IPS DF 4.7 (cell line): ENCODE measurements around the gene APBA2.

ENCODE experiments used
- DNase-seq: peaks from one replicate; pipeline ENCODE4 v3.0.0-alpha.2; 2013; ENCODE audit warnings: low spot score; ENCODE audit errors: extremely low read depth

Gene APBA2

DNA sequence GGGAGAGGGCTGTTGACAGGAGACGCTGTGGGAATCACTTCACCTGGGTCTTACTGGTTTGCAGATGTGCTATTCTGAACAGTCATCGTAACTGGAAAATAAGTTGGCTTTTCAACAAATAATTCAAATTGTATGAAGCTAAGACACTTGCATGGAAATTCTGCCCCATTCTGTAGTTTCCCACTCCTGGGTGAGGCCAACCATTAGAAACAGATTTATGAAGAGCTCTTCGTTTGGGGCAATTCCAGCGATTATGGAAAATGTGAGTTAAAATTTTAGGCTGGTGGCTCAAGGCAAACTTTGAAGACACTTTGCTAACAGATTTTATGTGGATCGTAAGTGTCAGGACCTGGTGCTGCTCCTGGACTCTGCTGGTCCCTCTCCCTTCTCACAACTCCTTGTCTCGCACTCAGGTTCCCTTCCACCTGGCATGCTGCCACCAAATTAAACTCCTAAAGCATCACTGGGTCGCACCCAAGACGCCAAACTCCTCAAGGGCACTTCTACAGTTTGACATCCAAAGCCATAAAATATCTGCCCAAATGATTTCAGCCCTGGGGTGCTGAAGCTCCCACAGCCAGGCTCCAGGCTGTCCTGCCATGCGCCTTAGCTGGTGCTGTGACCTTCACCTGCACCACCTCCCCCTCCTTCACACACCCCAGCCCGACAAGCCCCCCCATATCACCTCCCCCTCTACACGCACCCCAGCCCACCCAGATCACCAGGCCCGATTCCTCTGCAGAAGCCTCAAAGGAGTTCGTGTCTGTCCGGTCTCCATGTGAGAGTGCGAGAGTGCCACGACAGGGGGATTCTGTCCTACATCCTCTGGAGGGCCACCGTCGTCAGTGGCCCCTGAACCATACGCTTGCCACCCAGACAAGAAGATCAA lies 245.4 kb downstream of the APBA2 start:
- DNase-seq = no peak

DNA sequence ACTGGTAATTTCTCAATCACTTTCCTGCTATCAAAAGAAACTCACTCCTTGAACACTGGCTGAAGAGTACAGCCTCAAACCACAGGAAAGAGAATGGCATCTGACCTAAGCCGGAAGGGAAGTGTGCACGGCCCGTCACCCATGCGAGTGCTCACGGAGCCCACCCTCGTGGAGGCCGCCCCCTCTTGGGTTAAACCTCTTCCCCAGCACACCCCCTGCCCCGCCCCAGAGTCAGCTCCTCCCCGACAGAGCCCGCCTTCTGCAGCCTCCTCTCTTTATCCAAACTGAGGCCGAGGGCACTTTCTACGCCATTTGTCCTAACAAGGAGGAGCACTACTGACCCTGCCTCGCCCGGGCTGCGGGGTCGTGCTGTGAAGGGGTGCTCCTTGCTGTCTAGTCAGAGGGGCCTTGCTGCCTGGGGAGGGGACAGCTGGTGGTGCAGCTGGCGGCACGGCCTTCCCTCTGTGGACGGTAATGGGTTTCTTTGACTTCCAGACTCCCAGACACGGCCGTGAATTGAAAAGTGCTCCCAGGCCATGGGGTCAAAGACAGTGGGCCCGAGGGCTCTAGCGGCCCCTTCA lies 246.2 kb downstream of the APBA2 start:
- no peak for DNase-seq

DNA sequence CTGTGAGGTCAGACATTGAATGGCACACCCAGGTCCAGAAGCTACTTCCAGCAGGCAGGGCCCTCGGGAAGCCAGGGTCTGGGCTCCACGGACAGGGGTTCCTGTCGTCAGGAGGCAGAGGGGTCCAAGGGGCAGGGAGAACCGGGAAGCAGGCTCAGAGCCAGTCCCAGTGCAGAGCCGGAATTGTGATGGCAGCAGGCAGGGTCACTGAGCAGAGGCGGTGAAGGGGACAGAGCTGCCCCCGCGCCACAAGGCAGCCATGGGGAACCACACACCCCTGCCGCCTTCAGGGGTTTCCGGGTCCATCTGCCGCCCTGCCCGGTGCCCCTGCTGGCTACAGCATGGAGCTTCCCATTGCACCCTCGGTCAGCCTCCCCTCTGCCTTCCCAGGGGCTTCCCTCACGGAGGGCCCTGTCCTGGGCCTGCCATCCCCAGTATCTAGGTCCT lies 247.0 kb downstream of the APBA2 start:
- no peak for DNase-seq

DNA sequence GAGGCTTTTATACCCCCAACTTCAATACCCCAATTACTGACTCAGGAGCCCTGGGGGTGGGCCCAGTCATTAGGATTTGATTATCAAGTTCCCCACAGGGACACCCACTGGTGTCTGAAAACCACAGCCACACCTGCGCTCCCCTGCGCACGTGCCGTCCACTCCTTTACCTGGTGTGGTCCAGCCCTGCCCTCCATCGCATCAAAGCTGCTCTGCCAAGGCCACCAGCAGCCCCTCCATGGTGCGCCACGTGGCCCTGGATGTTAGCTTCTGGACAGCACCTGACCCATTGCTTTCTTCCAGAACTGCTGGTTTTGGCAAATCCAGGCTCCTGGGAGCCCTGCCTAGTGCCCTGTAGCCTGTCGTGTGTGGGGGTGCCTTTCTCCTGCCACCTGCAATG lies 247.5 kb downstream of the APBA2 start:
- no peak for DNase-seq

DNA sequence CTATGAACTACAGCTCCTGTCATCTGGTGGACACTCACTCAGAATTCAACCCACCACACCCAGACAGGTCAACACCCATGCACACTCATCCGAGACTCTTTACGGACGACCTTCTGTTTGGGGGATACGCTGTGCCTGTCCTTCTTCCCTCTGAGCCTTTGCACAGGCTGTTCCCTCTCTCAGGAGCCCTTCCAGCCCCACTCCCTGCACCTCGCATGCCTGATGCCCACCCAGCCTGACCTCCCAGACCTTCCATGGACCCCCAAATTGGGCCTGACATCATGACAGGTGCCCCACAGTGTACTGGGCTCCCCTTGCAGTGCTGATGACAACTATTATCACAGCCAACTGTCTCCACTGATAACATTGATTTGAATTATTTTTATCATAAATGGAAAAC lies 248.0 kb downstream of the APBA2 start:
- DNase-seq = no peak

DNA sequence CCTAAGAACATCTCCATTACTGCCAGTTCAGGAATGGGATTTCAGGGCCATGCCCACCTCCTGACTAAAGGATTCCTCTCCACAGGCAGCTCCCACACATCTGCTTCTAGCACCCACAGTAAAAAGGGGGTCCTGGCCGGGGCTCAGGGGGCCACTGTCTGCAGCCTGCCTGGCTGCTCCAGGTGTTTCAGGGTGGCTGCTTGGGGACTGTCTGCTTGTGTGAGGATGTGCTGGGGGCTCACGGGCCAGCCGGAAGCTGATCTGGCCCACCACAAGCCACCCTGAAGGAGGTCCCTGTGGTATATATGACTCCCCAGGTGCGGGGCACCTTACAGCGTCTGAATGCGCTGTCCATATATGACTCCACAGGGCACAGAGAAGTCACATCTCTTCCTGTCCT lies 248.5 kb downstream of the APBA2 start:
- no peak for DNase-seq

DNA sequence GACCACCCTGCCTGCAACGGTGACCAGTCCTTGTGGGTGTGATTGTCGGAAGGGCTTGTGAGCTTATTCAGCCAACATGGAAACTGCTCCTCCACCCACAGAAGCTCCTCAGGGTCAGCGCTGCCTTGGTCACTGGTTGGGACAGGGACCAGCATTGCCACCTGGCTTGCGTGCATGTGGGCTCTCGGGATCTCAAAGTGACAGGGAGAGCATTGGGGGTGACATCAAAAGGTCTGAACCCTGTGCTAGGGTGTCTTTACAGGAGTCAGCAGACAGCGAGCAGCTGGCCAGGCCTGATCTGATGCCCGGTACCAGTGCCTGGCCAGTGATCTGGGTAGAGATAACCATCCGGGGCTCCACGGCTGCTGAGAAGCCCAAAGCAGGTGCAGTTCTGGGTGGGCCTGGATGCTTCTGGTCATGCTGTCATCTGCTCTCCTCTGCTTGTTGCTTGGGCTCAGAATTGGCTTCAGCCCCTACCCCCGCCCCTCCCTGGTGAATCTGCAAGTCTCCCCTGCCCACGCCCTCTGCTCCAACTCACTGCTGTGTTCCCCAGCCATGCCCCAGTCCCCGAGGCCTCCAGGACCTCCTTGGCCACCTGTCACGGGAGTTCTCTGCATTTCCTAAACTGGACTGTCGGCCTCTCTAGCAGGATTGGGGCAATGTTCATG lies 249.0 kb downstream of the APBA2 start:
- no peak for DNase-seq

DNA sequence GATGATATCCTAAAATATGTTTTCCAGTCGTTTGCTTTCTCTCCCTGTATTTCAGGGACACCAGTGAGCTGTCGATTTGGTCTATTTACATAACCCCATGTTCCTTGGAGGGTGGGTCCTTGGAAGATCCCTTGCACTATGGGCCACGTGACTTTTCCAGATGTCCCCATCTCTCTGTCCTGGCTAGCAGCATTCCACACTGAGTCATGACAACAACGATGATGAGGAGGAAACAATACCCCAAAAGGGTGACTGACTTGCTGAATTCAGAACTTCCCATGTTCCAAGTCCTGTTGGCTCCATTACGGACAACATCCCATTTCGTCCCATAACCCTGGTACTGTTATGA lies 249.5 kb downstream of the APBA2 start:
- no peak for DNase-seq

DNA sequence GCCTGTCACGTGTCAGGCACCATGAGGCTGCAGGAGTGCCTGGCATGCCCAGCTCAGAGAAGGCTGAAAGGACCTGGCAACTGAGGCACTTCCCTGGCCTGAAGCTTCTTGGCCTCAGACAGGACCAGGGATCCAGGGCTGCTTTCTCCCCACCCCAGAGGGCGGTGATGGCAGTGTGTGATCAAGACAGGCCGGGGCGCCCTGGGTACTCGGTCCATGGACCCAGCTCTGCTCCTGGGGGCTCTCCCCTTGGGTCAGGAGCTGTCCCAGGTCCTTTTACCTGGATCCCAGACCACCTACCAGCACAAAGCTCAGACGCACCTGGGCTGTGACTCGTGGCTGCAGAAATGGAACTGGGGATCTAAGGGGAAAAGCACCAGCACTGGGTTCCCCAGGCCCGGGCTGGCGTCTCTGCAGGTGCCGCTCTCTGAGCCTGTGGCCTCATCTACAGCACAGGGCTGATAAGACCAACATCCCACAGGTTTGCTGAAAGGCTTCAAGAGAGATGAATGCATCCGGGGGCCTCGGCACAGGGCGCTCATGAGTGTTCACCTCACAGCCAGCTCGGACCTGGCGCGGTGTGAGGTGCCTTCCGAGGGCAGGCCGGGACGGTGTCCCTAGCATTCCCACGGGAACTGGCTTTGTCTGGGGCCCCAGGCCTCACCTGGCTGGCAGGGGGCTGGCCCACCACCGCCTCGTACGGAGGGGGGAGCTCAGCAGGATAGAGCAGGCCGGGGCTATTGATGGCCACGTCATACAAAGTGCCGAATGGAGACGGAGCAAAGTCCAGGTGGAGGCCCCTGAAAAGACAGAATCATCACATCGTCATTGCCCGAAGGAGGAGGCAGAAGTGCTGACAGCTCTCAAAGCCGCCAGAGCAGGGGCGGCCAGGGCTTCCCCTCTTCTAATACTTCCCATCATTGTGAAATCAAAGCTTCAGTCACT lies 250.2 kb downstream of the APBA2 start:
- no peak for DNase-seq

DNA sequence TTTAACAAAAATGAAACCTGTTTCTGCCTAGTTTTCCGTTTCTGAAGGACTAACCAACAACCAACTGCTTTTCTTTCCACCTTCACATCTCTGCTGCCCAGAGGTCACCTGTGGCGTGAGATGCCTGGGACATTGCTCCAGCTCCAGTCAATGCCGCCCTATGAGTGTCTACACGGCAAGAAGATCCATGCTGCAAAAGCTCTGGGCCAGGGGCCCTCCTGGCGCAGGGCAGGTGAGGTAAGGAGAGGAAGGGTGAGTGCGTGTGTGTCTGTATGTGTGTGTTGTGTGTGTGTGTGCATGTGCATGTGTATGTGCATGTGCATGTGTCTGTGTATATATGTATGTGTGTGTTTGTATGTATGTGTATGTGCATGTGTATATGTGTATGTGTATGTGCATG lies 252.5 kb downstream of the APBA2 start:
- DNase-seq = no peak

DNA sequence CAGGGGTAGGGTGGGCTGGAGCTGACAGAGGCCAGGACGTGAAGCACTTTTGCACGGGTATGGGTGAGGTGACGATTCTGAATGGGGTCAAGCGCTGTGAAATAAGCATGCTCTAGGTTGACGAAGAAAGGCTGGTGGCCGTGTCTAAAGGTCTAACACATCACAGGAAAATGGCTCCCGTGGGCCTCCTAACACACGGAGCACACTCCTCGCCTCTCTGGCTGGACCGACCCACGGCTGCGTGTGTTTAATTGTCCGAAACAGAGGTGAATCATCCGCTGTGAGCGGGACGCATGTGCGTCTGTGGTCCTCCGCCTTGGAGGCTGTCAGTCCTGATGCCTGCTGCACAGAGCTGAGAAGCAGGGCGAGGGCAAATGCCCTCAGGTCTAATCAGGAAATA lies 253.3 kb downstream of the APBA2 start:
- no peak for DNase-seq

DNA sequence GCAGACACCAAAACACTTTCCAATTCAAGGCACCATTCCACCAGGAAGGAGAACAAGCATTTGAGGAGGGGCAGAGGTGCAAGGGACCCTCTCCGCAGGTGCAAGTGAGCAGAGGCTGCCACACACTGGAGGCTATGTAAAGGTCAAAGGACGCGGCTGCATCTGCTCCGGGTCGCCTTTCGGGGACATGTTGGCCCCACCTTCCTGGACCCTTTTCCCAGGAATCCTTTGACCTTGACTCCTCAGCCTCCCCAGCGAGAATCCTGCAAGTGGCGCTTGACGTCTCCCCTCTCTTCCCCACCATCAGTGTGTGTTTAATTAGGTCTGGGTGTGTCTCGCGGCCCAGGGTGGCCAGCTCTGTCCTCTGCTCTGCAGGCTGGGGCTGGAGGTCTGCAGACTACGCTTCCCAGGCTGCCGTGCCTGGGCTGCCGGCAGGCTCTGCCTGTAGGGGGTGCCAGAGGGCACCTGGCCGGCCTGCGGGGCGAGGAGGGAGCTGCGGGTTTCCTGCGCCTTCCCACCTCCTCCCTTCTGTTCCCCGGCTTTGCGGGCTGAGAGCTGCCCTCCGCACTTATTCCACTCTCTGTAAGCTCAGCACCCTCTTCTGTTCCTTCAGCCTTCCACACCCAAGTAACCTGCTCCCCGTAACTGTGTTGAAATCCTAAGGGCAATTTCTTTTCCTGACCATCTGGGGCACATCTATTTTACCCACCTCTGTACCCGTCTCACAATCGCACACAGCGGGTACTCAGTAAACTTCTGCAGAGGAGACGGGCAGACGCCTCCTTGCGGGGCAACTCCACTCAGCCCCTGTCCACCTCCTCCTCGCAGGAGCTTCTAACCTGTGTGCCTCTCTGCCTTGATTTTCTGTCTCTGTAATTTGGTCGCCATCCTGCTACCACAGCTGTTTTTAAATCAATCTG lies 254.0 kb downstream of the APBA2 start:
- no peak for DNase-seq

DNA sequence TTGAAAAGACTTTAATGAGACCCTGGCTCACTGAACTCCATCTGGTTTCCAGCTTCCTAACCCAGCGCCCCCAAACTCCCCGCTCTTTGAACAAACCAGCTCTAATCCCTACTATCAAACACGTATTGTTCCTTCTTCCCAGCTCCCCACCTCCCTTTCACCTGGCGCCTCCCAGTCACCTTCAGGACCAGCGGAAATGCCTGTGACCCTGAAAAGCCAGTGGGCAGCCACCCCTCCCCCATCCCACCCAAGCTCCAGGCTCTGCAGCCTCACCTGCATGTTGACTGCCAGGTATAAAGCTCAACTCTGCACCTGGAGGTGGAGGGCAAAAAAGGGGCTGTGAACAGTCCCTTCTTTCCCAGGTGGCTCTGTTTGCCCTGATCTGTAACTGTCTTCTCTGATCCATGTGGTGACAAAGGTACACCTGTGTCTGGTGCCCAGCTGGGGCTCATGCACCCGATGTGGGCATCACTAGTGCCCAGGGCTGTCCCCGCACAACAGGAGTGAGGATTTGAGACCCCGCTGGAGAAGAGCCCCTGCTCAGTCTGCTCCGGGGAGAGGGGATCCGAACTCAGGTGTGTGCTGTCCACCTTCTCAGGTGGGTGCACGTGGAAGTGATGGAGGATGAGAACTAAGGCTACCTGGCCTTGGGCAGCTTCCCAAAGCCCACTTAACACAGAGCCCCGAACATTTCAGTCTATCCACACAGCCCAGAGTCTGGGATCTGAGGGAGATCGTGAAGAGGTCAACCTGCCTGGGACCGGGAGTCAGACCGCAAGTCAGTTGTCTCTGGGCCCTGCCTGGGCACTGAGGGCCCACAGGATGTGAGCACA lies 254.9 kb downstream of the APBA2 start:
- no peak for DNase-seq

DNA sequence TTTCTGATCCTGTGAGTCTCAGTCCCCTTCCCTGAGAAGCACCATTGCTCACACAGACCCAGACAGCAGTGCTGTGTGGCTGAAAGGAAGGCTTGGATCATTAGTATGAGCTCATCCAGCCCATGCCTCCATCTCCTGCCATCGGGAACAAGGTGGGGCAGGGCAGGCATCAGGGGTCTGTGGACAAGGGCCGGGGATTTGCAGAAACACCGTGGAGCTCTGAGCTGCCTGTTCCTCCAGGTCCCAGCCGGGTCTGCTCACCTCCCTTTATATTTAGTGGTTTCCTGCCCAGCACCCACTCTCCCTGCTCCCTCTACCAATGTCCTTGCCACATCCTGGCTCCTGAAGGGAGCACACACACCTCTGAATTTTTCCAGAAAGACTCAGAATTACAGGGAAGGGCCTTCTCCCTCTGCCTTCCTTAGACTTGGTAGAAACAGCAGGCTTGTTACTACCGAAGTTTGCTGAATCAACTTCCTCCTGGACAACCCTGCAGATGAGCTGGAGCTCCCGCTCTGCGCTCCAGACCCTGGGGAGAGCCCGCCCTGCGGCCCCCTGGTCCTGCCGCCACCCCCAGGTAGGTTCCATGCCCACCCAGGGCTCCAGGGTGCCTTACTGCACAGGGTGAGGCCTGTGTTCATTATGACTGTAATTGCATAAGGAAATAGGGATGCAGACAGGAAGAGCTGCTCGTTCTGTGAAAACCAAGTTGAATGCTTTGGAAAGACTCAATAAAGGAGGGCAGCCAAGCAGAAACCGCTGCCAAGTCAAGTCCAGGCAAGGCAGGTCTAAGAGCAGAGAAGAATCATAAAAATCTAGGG lies 255.7 kb downstream of the APBA2 start:
- DNase-seq = no peak

DNA sequence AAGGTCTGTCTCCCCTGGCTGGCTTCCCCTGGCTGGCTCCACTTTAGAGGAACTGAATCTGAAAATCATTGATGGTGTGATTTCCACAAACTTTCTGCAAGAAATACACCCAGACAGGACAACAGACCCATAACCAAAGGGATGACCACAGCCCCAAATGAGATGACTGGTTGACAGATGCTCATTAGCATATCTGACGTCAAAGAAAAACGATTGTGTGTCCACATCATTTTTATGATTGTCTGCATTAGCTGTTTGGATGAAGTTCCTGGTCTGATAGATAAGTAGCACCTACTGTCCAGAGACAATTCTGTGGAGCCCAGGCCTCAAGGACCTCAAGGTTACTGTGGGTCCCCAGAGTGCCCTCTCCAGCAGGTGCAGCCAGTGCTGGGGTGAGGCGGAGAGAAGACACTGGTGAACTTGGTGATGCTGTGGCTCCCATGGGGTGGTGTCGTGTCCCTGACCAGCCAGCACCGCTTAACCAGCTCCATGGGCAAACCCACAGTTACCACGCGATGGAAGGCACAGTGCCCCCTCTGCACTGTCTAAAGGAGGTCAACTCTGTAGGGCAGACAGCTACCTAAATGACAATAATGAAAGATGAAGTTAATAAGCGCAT lies 256.5 kb downstream of the APBA2 start:
- DNase-seq = no peak

DNA sequence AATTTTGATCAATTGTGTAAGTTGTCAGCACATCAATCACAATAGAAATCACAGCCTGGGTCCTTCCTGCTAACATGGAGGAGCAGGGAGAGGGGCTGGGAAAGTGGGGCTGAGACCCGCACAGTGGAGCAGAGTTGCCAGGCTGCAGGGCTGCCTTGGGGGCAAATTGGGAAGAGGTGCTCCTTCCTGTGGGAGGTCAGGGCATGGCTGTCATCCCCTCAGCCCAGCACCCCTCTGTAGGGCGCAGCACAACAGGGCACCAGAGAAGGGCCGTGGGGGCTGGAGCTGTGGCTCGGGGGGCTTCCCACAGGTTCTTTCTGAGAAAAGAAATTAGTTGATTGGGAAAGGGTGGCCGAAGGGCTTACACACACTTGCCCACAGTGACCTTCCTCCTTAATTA lies 257.5 kb downstream of the APBA2 start:
- no peak for DNase-seq

DNA sequence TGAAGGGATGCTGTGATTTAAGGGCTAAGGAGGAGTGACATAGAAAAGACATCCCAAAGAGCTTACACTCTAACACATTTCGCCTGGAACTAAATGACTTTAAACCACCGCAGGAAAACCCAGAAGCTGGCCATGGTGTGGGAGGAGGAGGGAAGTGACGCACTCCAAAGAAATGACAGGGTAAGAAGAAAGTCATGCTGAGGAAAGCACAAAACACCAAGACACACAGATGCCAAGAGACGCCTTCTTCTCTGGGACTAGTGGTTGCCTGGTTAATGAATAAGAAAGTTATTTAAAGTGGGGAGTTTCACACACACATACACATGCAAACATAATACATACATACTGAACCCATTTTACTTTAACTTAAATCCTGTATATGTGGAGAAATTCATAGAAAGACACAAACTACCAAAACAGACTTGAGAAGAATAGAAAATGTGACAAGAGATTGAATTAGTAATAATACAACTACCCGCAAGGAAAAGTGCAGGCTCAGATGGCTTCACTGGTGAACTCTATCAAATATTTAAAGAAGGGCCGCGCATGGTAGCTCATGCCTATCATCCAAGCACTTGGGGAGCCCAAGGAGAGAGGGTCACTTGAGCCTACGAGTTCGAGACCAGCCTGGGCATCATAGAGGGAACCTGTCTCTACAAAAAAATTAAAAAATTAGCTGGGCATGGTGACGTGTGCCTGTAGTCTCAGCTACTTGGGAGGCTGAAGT lies 258.3 kb downstream of the APBA2 start:
- no peak for DNase-seq

DNA sequence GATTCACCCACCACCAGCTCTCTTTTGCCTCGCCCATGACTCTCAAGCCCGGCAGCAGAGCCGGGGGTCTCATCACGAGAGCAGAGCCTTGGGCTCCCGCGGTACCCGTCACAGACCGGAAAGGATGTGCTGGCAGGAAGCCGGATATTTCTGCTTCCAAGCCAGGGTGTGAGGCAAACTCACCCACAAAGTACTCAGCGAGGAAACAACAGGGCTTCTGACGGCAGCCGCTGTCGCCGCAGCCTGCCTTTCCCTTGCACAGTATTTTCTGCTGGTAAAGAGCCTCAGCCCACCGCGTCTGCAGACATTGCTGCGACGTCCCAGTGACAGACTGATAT lies 263.9 kb downstream of the APBA2 start:
- DNase-seq = no peak
